H1 (cell line): ENCODE data around the gene TLK1. TPM values are rescaled to one million over a fixed set of nuclear protein-coding genes. Genes with fewer than 3 reads are reported as not detected.

ENCODE experiments used
- CTCF ChIA-PET: fragments of 300-600 bp; sonication (Branson Sonifier 250); formaldehyde crosslinking; loops from one replicate; lab custom pipeline; 2021; ENCODE audit not compliant: partially characterized antibody; lab: Charles Lee
- POLR2A ChIA-PET: fragments of 300-600 bp; sonication (Branson Sonifier 250); formaldehyde crosslinking; loops from one replicate; lab custom pipeline; 2021; ENCODE audit warnings: inconsistent platforms; ENCODE audit not compliant: partially characterized antibody; lab: Charles Lee
- DNase-seq, 2 experiments: peaks; one replicate each; pipeline versions ENCODE4 v3.0.0 to v3.0.0-alpha.2; 2010 to 2022; ENCODE audit warnings: low spot score in 2 of 2, low read depth in 1 of 2, mixed read lengths in 1 of 2
- FAIRE-seq: peaks from 2 replicates; lab custom pipeline; 2011; peaks lifted over from hg19 to GRCh38; lab: Jason Lieb, UNC
- H2AFZ ChIP-seq: 2 replicates; pipeline ENCODE4 v1.8.1; 2012; ENCODE audit warnings: low read length, inconsistent platforms
- H2AK5ac ChIP-seq: 2 replicates; pipeline ENCODE4 v1.6.1; 2013; ENCODE audit warnings: low read depth, low read length
- H2BK120ac ChIP-seq: replicated peaks from 2 replicates; pipeline ENCODE3; 2013; ENCODE audit warnings: low read depth, low read length, inconsistent platforms
- H2BK12ac ChIP-seq: 2 replicates; pipeline ENCODE4 v1.6.1; 2013; ENCODE audit warnings: low read depth, low read length
- H2BK15ac ChIP-seq: 2 replicates; pipeline ENCODE4 v1.6.1; 2013; ENCODE audit warnings: low read length
- H2BK20ac ChIP-seq: 2 replicates; pipeline ENCODE4 v1.6.1; 2013; ENCODE audit warnings: low read length
- H2BK5ac ChIP-seq: 2 replicates; pipeline ENCODE4 v1.6.1; 2013; ENCODE audit warnings: low read depth, low read length
- H3K14ac ChIP-seq: 2 replicates; pipeline ENCODE4 v1.6.1; 2013; ENCODE audit warnings: inconsistent platforms; ENCODE audit not compliant: insufficient read length
- H3K18ac ChIP-seq: 2 replicates; pipeline ENCODE4 v1.6.1; 2013; ENCODE audit warnings: low read length; ENCODE audit errors: extremely low read depth
- H3K23ac ChIP-seq: 2 replicates; pipeline ENCODE4 v1.6.1; 2013; ENCODE audit warnings: inconsistent platforms; ENCODE audit not compliant: insufficient read length
- H3K23me2 ChIP-seq: 2 replicates; pipeline ENCODE4 v1.6.1; 2013; ENCODE audit warnings: low read depth, low read length
- H3K27ac ChIP-seq: 2 replicates; pipeline ENCODE4 v1.6.1; 2011; ENCODE audit warnings: low read depth, low read length, inconsistent platforms
- H3K27me3 ChIP-seq, 4 experiments: replicated peaks in 1 of 4; 1 replicate in 1 of 4; 2 replicates in 3 of 4; pipeline versions ENCODE4 v1.6.1 to v1.8.1; 2011 to 2013; ENCODE audit warnings: low read length in 3 of 4, mild to moderate bottlenecking in 3 of 4, inconsistent platforms in 2 of 4, mixed read lengths in 2 of 4, moderate library complexity in 1 of 4; ENCODE audit not compliant: control insufficient read depth in 3 of 4, insufficient read depth in 3 of 4; ENCODE audit errors: extremely low read depth in 1 of 4
- H3K36me3 ChIP-seq, 4 experiments: 2 replicates each; pipeline versions ENCODE4 v1.6.1 to v1.8.1; 2011 to 2013; ENCODE audit warnings: mild to moderate bottlenecking in 4 of 4, low read length in 3 of 4, moderate library complexity in 2 of 4, control low read depth in 1 of 4, inconsistent platforms in 1 of 4; ENCODE audit not compliant: insufficient read depth in 4 of 4, control insufficient read depth in 2 of 4
- H3K4ac ChIP-seq: replicated peaks from 2 replicates; pipeline ENCODE3; 2013; ENCODE audit warnings: low read length, low read depth, mixed read lengths, inconsistent platforms; ENCODE audit not compliant: insufficient read length
- H3K4me1 ChIP-seq, 4 experiments: replicated peaks in 1 of 4; 1 replicate in 1 of 4; 2 replicates in 3 of 4; pipeline versions ENCODE4 v1.6.1 to v1.8.1; 2011 to 2013; ENCODE audit warnings: low read length in 3 of 4, inconsistent platforms in 2 of 4, mixed read lengths in 1 of 4; ENCODE audit not compliant: insufficient read depth in 4 of 4, control insufficient read depth in 3 of 4
- H3K4me2 ChIP-seq, 2 experiments: 2 replicates each; pipeline versions ENCODE4 v1.6.1 to v1.8.1; 2011 to 2013; ENCODE audit warnings: low read depth in 2 of 2, low read length in 2 of 2, control low read depth in 1 of 2, inconsistent platforms in 1 of 2, mild to moderate bottlenecking in 1 of 2; ENCODE audit not compliant: insufficient read depth in 1 of 2
- H3K4me3 ChIP-seq, 4 experiments: fragments of 200-600, 300-600 bp in 1 of 4; sonication (generic), shearing (Covaris generic), sonication (Bioruptor Twin) in 1 of 4; 2 replicates each; pipeline versions ENCODE4 v1.5.1 to v1.8.1; 2011 to 2016; ENCODE audit warnings: low read length in 4 of 4, low read depth in 3 of 4, control low read depth in 2 of 4, inconsistent platforms in 2 of 4, mild to moderate bottlenecking in 2 of 4, mixed read lengths in 1 of 4, moderate library complexity in 1 of 4; ENCODE audit not compliant: insufficient read depth in 2 of 4; ENCODE audit errors: extremely low read depth in 1 of 4
- H3K56ac ChIP-seq: replicated peaks from 2 replicates; pipeline ENCODE3; 2013; ENCODE audit warnings: low read depth, mild to moderate bottlenecking, mixed read lengths, low read length, inconsistent platforms; ENCODE audit not compliant: insufficient read length
- H3K79me1 ChIP-seq: 2 replicates; pipeline ENCODE4 v1.6.1; 2013; ENCODE audit warnings: low read depth, low read length, control low read depth
- H3K79me2 ChIP-seq, 2 experiments: 2 replicates each; pipeline versions ENCODE4 v1.6.1 to v1.8.1; 2012 to 2013; ENCODE audit warnings: low read length in 2 of 2, mild to moderate bottlenecking in 2 of 2, inconsistent platforms in 1 of 2; ENCODE audit not compliant: insufficient read depth in 2 of 2, control insufficient read depth in 1 of 2
- H3K9ac ChIP-seq, 4 experiments: replicated peaks in 1 of 4; 1 replicate in 1 of 4; 2 replicates in 3 of 4; pipeline versions ENCODE4 v1.6.1 to v1.8.1; 2011 to 2013; ENCODE audit warnings: low read depth in 3 of 4, low read length in 3 of 4, control low read depth in 2 of 4, mild to moderate bottlenecking in 2 of 4, moderate library complexity in 2 of 4, inconsistent platforms in 1 of 4; ENCODE audit errors: extremely low read depth in 1 of 4
- H3K9me3 ChIP-seq, 2 experiments: 2 replicates each; pipeline versions ENCODE4 v1.6.1 to v1.8.1; 2012 to 2013; ENCODE audit warnings: mild to moderate bottlenecking in 2 of 2, moderate library complexity in 2 of 2, control low read depth in 1 of 2, inconsistent platforms in 1 of 2, low read depth in 1 of 2, low read length in 1 of 2, mixed read lengths in 1 of 2; ENCODE audit not compliant: insufficient read depth in 2 of 2
- H4K20me1 ChIP-seq, 2 experiments: replicated peaks in 1 of 2; 2 replicates each; pipeline versions ENCODE3 to v1.8.1; 2011 to 2013; ENCODE audit warnings: inconsistent platforms in 2 of 2, low read length in 2 of 2, mild to moderate bottlenecking in 1 of 2; ENCODE audit not compliant: insufficient read depth in 2 of 2, control insufficient read depth in 1 of 2
- H4K5ac ChIP-seq: 2 replicates; pipeline ENCODE4 v1.6.1; 2013; ENCODE audit warnings: low read length, low read depth, mixed read lengths, inconsistent platforms; ENCODE audit not compliant: insufficient read length
- H4K8ac ChIP-seq: 2 replicates; pipeline ENCODE4 v1.8.0; 2013; ENCODE audit warnings: mild to moderate bottlenecking, moderate library complexity, low read length, inconsistent platforms; ENCODE audit not compliant: insufficient read depth; ENCODE audit errors: extremely low read depth
- H4K91ac ChIP-seq: replicated peaks from 2 replicates; pipeline ENCODE3; 2013; ENCODE audit warnings: low read length, mixed read lengths, inconsistent platforms; ENCODE audit not compliant: insufficient read length
- ASH2L ChIP-seq: fragments of 200-600, 300-600 bp; sonication (generic); IDR thresholded peaks from one replicate; pipeline ENCODE4 v1.7.1; 2017; ENCODE audit warnings: low read length
- CBX5 ChIP-seq: fragments of 300-800, 300-1000 bp; sonication (generic); IDR thresholded peaks from 2 replicates; pipeline ENCODE4 v1.7.1; 2016; ENCODE audit warnings: antibody characterized with exemption, low read length, low read depth
- CBX8 ChIP-seq: fragments of 300-800, 300-1000 bp; sonication (generic); IDR thresholded peaks from 2 replicates; pipeline ENCODE4 v1.7.1; 2016; ENCODE audit warnings: low read depth, low read length, borderline replicate concordance
- CEBPB ChIP-seq: IDR thresholded peaks from 2 replicates; pipeline ENCODE4 v1.6.1; 2012; ENCODE audit warnings: low read depth, low read length
- SAP30 ChIP-seq: fragments of 300-600 bp; sonication (generic); IDR thresholded peaks from 2 replicates; pipeline ENCODE4 v1.7.1; 2012; ENCODE audit warnings: low read length, moderate library complexity, mild to moderate bottlenecking, inconsistent platforms; ENCODE audit not compliant: insufficient read depth, insufficient replicate concordance
- SIRT6 ChIP-seq: IDR thresholded peaks from one replicate; pipeline ENCODE4 v1.7.1; 2012; ENCODE audit warnings: low read length, inconsistent platforms
- TAF7 ChIP-seq: optimal IDR thresholded peaks from 2 replicates; pipeline ENCODE3; 2011; ENCODE audit warnings: low read depth, mild to moderate bottlenecking, inconsistent platforms, low read length, moderate library complexity, borderline replicate concordance
- WGBS, 2 experiments: shearing (Covaris generic) in 1 of 2; methylation state at CpG; one replicate each; pipeline versions ENCODE4 v1.1.6 to v1.1.7; 2013 to 2015; ENCODE audit warnings: low lambda C conversion rate in 2 of 2, mixed read lengths in 2 of 2, inconsistent platforms in 1 of 2, low coverage in 1 of 2, missing lambda C conversion rate in 1 of 2; ENCODE audit not compliant: insufficient replicate concordance in 2 of 2, insufficient coverage in 1 of 2, insufficient read length in 1 of 2; ENCODE audit errors: extremely low coverage in 1 of 2, missing lambda C conversion rate in 1 of 2; 5-methylcytosine and 5-hydroxymethylcytosine counted together
- polyA plus RNA-seq, 7 experiments: library from polyadenylated mRNA; depleted of rRNA in 3 of 7; stranded (reverse) in 5 of 7; unstranded in 2 of 7; fragments of >200 nt in 5 of 7; fragments of 200-250 nt in 2 of 7; gene quantifications; 1 replicate in 5 of 7; 2 replicates in 1 of 7; 4 replicates in 1 of 7; pipeline versions ENCODE4 v1.2.1 to v1.2.3, GENCODE V29; 2011 to 2013; ENCODE audit warnings: missing spikeins in 2 of 7, mixed read lengths in 2 of 7
- total RNA-seq: library from RNA; stranded (reverse); fragmentation: NEBNext Ultra II Directional; extraction: Animal tissue kit (Norgen Biotek cat#: 25700); gene quantifications from 2 replicates; pipeline ENCODE4 v1.2.1, GENCODE V29; 2021

The TLK1 gene
- total and polyA plus RNA-seq, 2 of the 8 experiments (the other 6 are each of a cell fraction or from before 2014, with no cell fraction given), result 11.2 to 102 TPM

- DNase-seq (no peak), FAIRE-seq (no peak)
- no peak overlapping the region for H3K23ac ChIP-seq
- no peak overlapping the region for H3K4ac ChIP-seq
- H3K79me2 ChIP-seq, result no peaks in the 10 kb centered on the region
- no peak overlapping the region for H3K9ac ChIP-seq
- ChIA-PET POLR2A (interaction anchor here (0.6 kb wide), 1 partner anchor 23 kb away, joined by 3 read pairs; no protein-coding TSS in a partner anchor), CTCF (interaction anchor here (0.9 kb wide), 1 partner anchor 728 kb away, joined by 3 read pairs; no protein-coding TSS in a partner anchor)
- no peak overlapping the region for H4K91ac ChIP-seq
- no peak overlapping the region for H3K4me2 ChIP-seq
- no peaks in the 10 kb centered on the region for H4K20me1 ChIP-seq
- no peak overlapping the region for H2BK15ac ChIP-seq
- TF ChIP-seq SIRT6, result no peak
- no peak for TF ChIP-seq CBX5
- TF ChIP-seq CEBPB, result no peak
- no peak for TF ChIP-seq SAP30
- no peak for TF ChIP-seq ASH2L
- no peak for TF ChIP-seq CBX8
- TF ChIP-seq TAF7, result no peak
- H2AK5ac ChIP-seq, result no peak overlapping the region
- peaks cover 0 to 10% (median 3%) of the 10 kb centered on the region in 4 experiments; a peak in 6 of 7 replicates for H3K4me1 ChIP-seq
- no peak overlapping the region for H2BK12ac ChIP-seq
- no peaks in the 10 kb centered on the region for H3K79me1 ChIP-seq
- H4K5ac ChIP-seq, result no peak overlapping the region
- H2BK20ac ChIP-seq, result no peak overlapping the region
- no peak overlapping the region for H3K56ac ChIP-seq
- H2BK120ac ChIP-seq, result no peak overlapping the region
- peaks cover 4 to 17% (median 14%) of the 10 kb centered on the region in 4 experiments; a peak in 5 of 8 replicates for H3K36me3 ChIP-seq
- no peak overlapping the region for H3K27ac ChIP-seq
- H3K9me3 ChIP-seq, result no peaks in the 10 kb centered on the region
- no peaks in the 10 kb centered on the region; the same call in 1 of the 2 replicates for H3K23me2 ChIP-seq
- no peak overlapping the region for H2BK5ac ChIP-seq
- no peak overlapping the region for H2AFZ ChIP-seq
- H3K27me3 ChIP-seq, result no peaks in the 10 kb centered on the region
- WGBS, 2 experiments, result 98% methylated on average over 3 of the region's 3 CpGs; no CpG with 5 or more reads in 1 of the 2 experiments
- H3K14ac ChIP-seq, result no peak overlapping the region
- no peak overlapping the region for H4K8ac ChIP-seq
- H3K18ac ChIP-seq, result no peak overlapping the region
- no peak overlapping the region for H3K4me3 ChIP-seq
These were observed 189.6 kb downstream of the TLK1 start for GRCh38 chr2:170971071-170971470.
